NCI-H1436 (cell line): ENCODE results near the gene LCLAT1.

ENCODE experiments used
- DNase-seq: peaks from one replicate; lab custom pipeline; 2025; lab: John Stamatoyannopoulos, UW

Gene LCLAT1

DNA sequence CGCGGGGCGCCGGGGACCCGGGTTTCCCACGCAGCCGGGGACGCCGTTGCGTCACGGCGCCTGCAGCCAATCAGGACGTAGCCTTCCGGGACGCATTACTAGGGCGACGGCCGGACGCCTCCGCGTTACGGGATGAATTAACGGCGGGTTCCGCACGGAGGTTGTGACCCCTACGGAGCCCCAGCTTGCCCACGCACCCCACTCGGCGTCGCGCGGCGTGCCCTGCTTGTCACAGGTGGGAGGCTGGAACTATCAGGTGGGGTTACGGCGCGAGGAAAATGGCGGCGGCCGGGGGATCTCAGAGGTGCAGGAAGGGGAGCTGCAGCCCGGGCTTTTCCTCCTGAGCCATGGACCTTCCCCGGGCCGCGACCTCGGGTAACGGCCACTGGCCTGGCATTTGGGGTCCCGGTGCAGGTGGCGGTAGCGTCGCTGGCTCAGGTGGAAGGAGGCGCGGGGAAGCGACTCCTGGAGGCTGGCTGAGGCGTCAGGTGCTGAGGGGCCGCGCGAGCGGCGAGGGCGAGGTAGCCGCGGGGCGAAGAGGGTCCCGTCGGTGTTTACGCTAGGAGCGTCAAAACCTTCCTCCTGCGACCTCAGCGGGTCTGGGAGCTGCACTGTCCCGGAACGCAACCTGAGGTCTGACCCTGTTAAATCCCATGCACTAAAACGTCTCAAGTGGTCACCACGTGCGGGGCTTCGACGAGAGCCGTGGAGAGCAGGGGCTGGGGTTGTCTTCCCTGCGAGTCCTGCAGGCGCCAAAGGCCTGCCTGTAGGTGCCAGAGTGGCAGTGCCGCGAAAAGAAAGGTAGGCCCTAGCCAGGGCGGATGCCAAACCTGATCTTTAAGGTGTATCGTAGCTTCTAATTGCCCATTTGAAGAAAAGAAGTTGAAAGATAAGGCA, at the start of gene LCLAT1:
LCLAT1 (plus strand) TSS at position 98 of the 897 bp plus-strand sequence. CDS start 78,345 bp downstream, outside the sequence.
- DNase-seq = peak; percentile 59

DNA sequence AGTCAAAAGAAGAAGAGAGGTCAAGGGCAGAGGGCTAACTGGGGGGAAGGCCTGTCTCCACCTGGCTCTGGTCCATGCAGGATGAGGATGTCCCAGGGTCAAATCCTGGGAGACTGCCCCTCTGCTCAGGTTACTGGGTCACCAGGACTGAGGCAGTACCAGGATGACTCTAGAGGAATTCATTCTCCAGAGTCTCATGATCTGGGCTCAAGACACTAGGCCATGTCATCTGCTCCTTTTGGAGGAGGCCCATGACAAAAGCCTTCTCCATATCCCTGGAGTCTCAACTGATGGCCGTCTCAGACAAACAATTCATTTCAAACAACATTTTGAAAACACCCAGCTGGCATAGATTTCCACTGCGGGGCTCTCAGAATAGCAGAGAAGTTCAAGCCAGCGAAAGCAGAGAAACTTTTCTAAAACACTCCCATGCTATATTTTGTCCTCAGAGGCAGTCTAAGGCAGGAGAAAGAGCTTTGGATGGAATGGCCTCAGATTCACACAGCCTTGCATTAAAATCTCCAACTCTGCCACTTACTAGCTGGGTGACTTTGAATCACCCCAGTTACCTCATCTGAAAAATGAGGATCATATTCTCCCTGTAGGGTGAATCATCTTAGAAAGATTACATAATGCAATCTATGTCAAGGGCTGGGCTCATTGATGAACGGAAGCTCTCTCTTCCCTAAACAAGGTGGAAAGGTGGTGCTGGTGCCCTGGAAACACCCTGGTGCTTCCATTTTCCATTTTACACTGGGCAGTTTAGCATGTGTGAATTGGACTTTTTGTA, 48.8 kb upstream of the LCLAT1 start:
- no peak for DNase-seq

DNA sequence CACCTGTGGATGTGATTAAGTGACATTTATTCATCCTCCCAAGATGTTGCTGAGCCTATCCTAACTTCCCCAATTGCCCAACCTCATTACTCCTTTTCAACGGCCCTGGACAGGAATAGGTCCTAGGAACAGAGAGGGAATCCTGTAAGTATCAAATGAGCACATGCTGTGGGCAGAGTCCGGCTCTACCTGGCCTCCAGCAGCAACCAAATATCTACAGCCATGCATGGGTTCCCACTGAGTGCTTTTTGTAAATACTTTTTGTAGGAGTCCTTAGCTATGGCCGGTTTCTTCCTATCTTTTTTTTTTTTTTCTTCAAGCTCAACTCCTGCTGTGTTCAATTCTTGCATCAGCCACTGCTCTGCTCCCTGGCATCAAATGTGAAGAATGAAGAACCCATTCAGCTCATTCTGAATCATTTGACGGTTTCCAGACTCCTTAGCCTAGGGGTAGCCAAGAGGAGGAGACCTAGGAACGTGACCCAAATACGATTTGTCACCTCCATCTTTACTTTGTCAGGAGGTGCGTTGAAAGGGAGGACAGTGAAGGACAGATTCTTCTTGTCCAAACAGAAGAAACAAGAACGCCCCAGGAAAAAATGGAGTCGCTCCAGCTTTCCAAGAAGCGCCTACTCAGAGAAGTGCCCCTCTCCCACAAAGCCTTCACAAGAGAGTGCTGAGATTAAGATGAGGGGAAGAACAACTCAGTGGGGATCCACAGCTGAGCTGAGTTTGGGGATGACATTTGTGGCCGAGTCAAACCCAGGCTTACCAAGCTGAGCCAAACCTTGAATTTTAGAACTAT, 46.7 kb upstream of the LCLAT1 start:
- no peak for DNase-seq

DNA sequence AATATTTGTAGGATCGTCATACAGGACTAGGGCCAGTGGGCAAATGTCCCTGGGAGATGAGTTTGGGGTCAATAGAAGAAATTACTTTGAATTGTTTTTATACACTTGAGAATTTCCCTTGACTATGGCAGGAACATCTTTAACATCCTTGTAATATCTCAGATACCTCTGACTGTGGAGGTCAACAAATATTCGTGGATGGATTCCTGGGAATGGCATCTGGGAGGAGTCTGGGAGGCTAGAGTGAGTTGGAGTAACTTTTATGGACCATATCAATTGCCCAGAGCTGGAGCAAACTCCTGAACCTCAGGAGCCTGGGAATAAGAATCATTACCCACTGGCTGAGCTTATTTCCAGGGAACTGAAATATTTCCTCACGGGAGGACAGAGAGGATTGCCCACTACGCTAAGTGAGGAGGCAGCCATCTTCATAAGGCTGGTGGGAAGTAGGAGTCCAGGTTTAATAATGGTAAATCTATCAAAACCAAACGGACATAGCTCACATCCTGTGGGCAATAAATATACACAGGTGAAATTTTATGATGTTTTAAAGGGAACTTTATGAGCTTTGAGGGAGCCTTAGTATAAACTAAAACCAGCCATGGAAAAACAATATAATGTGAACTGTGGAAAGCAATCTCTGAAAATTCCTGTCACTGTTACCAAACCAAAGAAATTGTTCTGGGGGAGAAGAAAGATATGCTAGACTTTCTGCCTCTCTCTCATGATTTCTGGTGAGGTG, 44.4 kb upstream of the LCLAT1 start:
- DNase-seq = no peak

DNA sequence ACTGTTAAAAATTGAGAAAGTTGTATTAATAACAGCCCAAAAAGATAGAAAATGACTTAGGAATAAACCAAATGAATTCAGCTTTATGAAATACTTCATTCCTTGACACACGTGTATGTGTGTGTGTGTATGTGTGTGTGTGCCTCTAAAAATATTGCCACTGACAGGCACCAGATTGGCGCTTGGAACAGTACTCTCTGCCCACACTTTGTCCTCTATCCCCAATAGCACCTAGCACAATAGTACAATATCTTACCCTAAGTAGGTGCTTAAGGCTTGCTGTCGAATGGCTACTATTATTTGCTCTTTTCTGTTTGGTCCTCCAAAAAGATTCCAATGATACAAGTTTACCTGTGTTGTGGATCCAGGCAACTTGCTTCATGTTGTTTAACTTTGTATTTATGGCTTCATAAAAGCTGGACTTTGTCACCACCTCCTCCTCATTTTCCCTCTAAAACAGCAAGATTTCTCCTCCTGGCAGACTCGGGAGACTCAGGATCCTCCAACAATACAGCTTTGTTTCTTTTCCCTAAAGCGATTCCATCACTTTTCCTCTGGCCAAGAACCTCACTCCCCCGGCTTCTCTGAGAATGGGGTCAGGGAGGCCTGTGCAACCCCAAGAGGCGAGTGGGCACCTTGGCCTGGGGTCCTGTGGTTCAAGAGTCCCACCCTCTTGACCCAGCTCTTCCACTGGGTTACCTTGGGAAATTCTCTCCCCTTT, 43.3 kb upstream of the LCLAT1 start:
- no peak for DNase-seq

DNA sequence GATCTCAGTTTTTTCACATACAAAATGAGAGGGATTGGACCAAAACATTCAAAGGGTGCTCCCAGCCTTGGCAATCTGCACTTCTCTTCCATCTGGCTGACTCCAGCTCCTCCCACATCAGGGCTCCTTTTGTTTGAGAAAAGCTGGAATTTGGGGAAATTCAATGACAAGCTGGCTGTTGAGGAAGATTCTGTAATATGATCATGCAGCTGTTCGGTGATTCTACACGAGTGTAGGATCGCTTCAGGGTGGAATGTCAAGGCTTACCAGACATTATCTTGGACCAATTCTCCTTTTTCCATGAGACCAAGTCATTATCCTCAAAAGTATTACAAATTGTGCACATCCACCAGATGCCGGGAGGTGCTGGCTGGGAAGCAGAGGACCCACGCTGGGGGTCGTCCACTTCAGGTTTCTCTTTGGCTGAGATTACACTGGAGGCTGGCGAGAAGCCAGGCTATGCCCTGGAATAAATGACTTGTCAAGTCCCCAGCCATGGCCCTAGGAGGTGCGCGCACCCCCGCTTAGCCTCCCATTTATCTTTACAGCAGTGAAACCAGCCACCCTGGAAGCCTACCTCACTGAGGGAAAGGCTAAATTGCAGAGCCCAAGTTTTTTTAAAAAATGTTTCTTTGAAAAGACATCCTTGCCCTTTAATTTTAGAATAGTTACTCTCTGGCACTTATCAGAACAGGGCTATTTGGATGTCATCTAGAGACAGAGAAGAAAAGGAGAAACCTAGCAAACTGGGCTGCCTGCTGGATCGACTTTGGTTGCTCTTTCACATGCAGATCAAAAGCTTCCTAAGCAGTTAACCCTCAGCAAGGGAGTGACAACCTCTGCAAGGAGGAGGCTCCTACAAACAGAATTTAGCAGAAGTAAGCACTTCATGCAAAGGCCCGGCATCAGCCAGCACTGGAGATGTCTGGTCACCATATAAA, 42.5 kb upstream of the LCLAT1 start:
- DNase-seq = no peak

DNA sequence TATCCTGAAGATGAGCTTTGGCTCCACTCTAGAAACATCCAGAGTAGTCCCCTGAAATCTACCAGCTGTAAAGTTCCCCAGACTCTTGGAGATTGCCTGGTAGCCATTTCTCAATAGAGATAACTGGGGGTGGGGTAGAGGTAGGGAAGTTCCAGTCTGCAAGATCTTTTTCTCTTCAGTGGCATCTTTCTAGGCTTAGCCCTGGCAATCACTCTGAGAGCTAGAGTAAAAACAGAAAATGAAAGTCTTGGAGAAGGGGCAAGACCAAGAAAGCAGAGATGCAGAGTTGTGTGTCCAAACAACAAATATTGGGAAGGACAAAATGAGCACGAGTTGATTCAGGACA, 41.8 kb upstream of the LCLAT1 start:
- DNase-seq = no peak

DNA sequence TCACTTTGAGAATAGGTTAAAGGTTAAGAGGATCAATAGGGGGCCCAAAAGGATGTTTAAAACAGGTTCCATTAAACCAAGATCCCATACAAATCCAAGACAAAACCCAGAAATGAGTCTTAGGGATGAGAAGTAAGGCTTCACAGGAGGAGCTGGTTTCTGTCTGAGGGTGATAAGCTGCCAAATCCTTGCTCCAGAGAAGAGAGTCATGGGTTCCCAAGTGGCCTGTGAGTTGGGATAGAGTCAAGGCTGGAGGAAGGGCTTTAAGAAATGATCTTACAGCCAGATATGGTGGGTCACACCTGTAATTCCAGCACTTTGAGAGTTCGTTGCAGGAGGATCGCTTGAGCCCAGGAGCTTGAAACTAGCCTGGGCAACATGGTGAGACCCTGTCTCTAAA, 40.2 kb upstream of the LCLAT1 start:
- no peak for DNase-seq

DNA sequence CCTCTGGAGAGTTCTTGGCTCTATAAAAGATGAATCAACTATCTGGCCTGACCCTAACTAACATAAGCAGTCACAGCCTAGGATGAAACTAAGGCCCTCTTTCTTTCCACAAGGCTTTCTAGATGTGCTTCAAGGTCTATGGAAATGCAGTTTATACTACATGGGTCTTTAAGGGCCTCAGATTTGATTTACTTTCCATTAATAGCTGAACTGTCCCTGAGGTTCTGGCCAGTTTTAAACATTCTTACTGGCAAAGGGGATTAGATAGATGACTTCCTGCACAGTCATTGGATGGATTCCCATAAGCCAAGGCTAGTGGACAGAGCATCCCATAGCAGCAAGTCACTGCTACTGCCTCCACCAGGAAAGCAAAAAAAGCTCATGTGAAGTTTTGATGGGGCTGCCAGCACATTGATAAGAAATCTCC, 38.1 kb upstream of the LCLAT1 start:
- DNase-seq = no peak

DNA sequence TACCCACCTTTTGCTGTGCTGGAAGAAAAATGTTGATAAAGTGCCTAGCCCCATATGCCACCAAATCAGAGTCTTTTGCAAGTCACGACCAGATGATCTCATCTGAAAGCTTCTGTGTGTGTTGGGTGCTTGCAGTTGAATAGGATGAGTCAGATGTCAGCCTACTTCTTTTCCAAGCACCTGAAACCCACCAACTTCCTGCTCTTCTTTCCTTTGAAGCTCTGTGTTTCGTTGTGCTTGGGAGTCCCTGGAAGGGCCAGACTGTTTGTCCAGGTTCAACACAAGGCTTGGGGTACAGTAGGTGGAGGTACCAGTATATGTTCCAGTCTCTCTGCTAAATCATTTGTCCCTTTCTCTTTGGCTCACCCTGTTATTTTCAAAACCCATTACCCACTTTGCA, 36.8 kb upstream of the LCLAT1 start:
- no peak for DNase-seq

DNA sequence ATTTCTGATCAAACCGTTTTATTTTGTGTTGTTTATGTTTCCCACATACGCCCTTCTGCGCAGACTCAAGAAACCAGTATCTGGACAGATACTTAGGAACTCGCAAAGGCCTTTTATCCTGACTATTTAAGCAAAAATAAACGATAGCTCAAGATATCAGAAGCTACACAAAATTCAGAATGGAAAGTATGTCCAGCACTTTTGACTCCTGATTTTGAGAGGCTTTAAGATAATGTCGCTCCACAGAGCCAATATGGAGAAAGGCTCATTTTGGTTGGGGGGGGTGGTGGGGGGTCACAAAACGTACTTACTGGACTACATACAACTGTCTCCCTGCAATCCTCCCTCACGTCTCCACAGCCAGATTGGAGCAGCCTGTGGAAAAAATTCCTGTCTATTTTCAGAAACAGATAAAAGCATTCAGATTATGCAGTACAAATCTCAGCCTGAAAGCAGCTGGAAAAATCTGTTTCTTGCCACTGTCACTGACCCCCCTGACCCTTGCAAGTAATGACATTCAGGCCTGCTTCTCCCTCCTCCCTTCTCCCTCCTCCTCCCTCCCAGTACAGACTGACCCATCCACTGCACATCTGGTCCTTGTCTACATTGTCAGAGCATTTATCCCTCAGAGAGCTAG, 34.9 kb upstream of the LCLAT1 start:
- no peak for DNase-seq

DNA sequence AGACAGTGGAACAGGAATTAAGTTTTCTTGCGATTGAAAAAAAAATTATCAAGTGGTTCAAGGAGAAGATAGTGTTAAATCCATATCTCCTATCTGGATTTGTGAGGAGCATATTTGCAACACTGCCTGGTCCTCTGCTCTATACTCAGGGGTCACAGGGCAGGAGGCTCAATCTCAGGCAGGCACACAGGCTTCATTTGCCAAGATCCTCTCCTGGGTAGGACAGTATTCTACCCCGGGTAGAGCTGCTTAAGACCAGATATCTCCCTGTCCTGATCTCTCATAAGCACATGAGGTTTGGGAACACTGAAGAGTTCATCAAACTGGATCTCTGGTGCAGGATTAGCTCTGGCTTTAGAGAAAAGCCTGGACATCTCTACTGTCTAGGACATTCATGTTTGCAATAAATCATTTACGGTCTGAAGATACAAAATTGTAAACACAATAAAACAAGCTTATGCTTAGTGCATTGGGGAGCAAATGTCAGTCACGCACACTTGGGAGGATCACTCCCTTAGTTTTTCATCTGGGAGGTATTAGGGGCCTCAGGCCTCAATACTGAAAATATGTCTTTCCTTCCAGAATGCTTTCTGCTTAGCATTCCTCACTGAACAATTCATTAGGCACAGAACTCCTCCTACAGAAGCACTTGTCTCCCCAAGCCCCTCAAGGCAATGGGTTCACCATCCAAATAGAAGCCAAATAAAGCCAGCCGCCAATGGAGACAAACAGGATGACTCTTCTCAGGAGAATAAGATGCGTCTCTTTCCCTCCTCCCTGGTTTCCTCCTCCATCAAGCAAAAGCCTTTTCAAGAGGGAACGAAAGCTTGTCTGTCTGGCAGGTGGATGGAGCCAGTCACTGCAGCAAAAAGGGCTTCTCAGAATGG, 34.1 kb upstream of the LCLAT1 start:
- no peak for DNase-seq

DNA sequence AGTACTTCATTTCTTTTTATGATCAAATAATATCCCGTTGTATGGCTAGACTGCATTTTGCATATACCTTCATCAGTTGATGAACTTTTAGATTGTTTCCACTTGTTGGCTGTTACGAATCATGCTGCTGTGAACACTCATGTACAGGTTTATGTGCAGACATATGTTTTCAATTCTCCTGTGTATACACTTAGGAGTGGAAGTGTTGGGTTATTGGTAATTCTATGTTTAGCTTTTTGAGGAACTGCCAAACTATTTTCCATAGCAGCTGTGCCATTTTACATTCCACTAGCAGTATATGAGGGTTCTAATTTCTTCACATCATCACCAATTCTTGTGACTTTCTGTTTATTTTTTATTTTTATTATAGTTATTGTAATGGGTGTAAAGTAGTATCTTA, 32.1 kb upstream of the LCLAT1 start:
- DNase-seq = no peak

DNA sequence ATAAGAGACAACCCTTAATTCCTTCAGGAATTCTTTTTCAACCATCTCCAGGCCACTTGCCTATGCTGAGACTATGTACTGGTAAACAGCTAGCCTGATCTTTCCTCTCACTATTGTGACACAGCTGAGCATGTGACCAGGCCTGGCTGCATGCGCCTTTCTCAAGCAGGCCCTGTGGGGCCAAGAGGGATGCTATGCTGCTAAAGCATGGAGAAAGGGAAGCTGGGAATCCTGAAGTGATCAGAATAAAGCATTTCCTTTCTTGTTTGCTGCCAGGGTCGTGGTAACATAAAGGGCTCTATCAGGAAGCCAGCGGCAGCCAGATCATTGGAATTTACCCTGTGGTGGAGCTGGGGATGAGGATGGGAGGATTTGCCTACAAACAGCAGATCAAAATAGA, 29.8 kb upstream of the LCLAT1 start:
- no peak for DNase-seq

DNA sequence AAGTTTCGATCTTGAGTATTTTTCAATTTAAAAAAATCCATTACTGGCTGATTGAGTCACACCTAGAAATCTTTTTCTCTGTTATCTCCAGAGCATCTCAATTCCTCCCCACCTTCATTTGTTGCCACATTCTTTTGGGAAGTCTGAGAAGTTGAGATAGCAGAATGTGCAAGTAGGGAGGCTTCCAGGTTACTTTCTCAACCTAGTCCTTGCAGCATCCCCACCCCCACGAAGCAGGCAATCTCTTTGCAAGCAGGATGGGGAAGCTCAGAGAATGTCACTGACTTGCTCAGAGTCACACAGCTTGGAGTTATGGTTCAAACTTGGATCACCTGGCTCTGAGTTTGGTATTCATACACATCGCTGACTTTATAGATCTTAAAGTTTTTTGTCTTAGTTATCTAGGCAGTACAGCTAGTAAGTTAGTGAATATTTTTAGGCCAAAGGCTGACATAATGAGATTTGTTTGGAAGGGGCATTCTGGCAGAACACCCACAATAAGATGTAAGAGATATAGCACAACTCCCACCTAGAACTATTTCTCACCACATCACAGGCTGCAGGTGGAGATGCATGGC, 25.9 kb upstream of the LCLAT1 start:
- DNase-seq = no peak

DNA sequence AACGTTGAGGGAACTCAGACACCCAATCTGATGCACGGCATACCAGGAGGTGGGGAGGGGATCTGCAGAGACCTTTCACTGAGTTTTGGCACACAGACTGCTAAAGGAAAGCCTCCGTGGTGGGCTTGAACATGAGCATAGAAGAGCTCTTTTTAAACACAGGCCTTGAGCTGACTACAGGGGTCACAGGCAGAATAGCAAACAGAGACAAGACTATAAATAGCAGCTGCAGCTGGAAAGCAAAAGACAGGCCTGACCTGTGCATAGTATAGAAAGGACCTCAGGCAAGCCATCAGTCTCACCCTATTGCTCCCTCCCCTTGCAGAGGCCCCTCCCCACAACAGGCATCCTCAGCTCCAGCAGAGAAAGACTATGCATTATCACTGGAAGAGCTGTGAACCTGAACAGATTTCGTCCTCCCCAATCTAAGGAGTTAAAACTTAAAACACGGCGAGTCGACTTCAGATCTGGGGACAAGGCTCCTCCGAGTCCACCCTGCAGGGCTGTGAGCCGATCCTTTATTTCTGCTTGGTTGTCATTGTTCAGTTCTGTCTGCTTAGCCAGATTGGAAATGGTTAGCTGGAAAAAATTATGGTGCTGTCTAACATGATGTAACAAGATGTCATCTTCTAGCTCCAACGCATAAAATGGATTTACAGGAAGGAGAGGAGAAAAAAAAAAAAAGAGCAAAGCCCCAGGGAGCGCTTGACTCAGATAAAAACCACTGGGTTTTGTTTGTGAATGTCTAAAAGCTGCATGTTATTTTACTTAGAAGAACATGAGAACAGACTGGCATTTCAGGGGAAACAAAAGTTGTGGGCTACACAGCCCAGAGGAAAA, 25.2 kb upstream of the LCLAT1 start:
- peak; percentile 48 for DNase-seq

DNA sequence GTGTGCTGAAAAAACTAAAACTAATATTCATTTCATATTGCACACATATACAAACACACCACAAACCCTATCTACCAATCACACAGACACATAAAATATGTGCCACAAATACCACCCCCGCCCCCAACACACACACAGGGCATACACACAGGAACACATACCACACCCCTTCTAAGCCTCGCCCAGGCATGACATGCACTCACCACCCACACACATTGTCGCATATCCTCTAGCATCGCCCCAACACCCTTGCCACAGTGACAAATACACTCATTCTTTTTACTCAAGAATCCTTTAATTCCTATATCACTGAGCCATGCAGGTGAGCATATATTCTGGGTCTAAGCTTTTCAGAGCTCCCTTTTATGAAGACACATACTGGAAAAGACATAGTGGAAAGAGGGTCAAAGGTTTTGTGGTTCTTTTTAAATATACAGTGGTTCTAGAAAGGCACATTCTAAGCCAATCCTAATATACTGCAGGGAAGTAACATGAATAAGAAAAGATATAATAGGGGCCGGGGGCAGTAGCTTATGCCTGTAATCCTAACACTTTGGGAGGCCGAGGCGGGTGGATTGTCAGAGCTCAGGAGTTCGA, 24.5 kb upstream of the LCLAT1 start:
- no peak for DNase-seq
